Measurements from ENCODE around the gene NR2E1. TPM values are rescaled to one million over a fixed set of nuclear protein-coding genes. Genes with fewer than 3 reads are reported as not detected.
A peak's percentile ranks its signal among the peaks of the same experiment; 100 is the strongest.

The NR2E1 gene
- total and polyA plus RNA-seq, 2 of the 4 experiments (the other 2 are of a cell fraction), result not detected

- in situ Hi-C loops (cut with MboI; ENCODE audit: low sequenced_read_pairs), result loop anchor here (10.0 kb wide), 1 partner anchor 376 kb away; no protein-coding TSS in a partner anchor
- BruUV-seq (replicated peaks), result no TSS peak
- Histone ChIP-seq H3K56ac (ENCODE audit: extremely low read depth, insufficient read depth, low read length) (no peak overlapping the region), H3K4me3 (ENCODE audit: insufficient read depth, low read depth, low read length) (peak overlapping the region; percentile 23), H3K14ac (replicated peaks; ENCODE audit: low read depth, low read length) (no peak overlapping the region), H3K36me3 (ENCODE audit: control insufficient read depth, insufficient read depth, low read length) (no peaks in the 10 kb centered on the region), H2BK20ac (ENCODE audit: low read depth, low read length) (no peak overlapping the region), H3K4me2 (ENCODE audit: low read depth, low read length) (peak overlapping the region; percentile 79), H4K8ac (ENCODE audit: low read depth in 2 of 2, low read length in 2 of 2) (no peak overlapping the region), H3K79me1 (ENCODE audit: low read depth in 1 of 2, low read length in 2 of 2) (no peaks in the 10 kb centered on the region), H3K23ac (ENCODE audit: low read depth, low read length) (peak overlapping the region; percentile 59; the same call in 1 of the 2 replicates), H3K9ac (ENCODE audit: low read depth, low read length) (no peak overlapping the region), H3K18ac (ENCODE audit: low read depth, low read length) (no peak overlapping the region), H4K20me1 (ENCODE audit: insufficient read depth, low read length) (0 out of 2 replicates have a peak, but pooled peaks cover under 1% of the 10 kb centered on the region), H3K9me1 (ENCODE audit: insufficient read depth, low read length) (no peaks in the 10 kb centered on the region), H2AFZ (replicated peaks; ENCODE audit: low read length, poor library complexity) (peak overlapping the region; percentile 3), H2AK5ac (ENCODE audit: low read depth, low read length) (no peak overlapping the region), H3K4me1 (ENCODE audit: control insufficient read depth, insufficient read depth, low read length) (no peaks in the 10 kb centered on the region; the same call in 1 of the 2 replicates), H2BK120ac (ENCODE audit: low read depth, low read length) (no peak overlapping the region), H4K5ac (ENCODE audit: low read depth, low read length) (no peak overlapping the region), H3K27ac (ENCODE audit: insufficient read depth, low read length) (no peak overlapping the region), H3K4ac (ENCODE audit: low read depth, low read length) (no peak overlapping the region), H4K91ac (ENCODE audit: insufficient read depth, low read depth, low read length) (no peak overlapping the region), H2AK9ac (replicated peaks; ENCODE audit: low read depth, low read length, poor library complexity) (no peak overlapping the region), H3K27me3 (ENCODE audit: control insufficient read depth, insufficient read depth, low read length) (peaks cover 92% of the 10 kb centered on the region), H2BK5ac (ENCODE audit: low read depth, low read length, poor library complexity, severe bottlenecking) (no peak overlapping the region), H3K9me3 (ENCODE audit: control insufficient read depth, insufficient read depth, low read length) (peaks cover 1% of the 10 kb centered on the region; the same call in 1 of the 2 replicates), H2BK15ac (ENCODE audit: low read depth, low read length) (no peak overlapping the region)
- DNase-seq (no peak), ATAC-seq (ENCODE audit: low read depth) (no peak)
- ChIA-PET CTCF (interaction anchor here (1.2 kb wide), 1 partner anchor 373 kb away, joined by 3 read pairs; no protein-coding TSS in a partner anchor), POLR2A (ENCODE audit: unreplicated experiment) (no interaction called here)
- WGBS, 2 experiments (ENCODE audit: extremely low coverage in 2 of 2, insufficient read length in 1 of 2), result 3% methylated on average over 17 of the region's 67 CpGs; no CpG with 5 or more reads in 1 of the 2 experiments
- intact Hi-C loops (cut with micrococcal nuclease), result no loop called here
- dilution Hi-C loops (cut with HindIII; ENCODE audit: low sequenced_read_pairs, unreplicated experiment), result no loop called here
- TF ChIP-seq CEBPB (IDR thresholded peaks at IDR 0.05; ENCODE audit: low read depth, low read length), result no peak
- TF ChIP-seq RFX5 (IDR thresholded peaks at IDR 0.05; ENCODE audit: low read depth, low read length), result no peak
- no peak for TF ChIP-seq CHD1 (IDR thresholded peaks at IDR 0.05; ENCODE audit: low read depth, low read length)
- no peak for TF ChIP-seq RAD21 (IDR thresholded peaks at IDR 0.05; ENCODE audit: low read length)
- no peak for TF ChIP-seq POLR2A (IDR thresholded peaks at IDR 0.05; ENCODE audit: low read depth, low read length)
- no peak for TF ChIP-seq NFE2L2 (IDR thresholded peaks at IDR 0.05; ENCODE audit: low read depth, low read length)
- no peak for TF ChIP-seq MAFK (IDR thresholded peaks at IDR 0.05; ENCODE audit: low read depth, low read length)
- no peak for TF ChIP-seq RCOR1 (IDR thresholded peaks at IDR 0.05; ENCODE audit: insufficient replicate concordance, low read length)
- no peak for TF ChIP-seq MAZ (IDR thresholded peaks at IDR 0.05; ENCODE audit: borderline replicate concordance, low read depth, low read length)
- no peak for TF ChIP-seq MXI1 (IDR thresholded peaks at IDR 0.05; ENCODE audit: borderline replicate concordance, low read depth, low read length)
- no peak for TF ChIP-seq CTCF (conservative IDR thresholded peaks at IDR 0.05; ENCODE audit: low read depth, low read length)
- no peak for TF ChIP-seq ELK1 (IDR thresholded peaks at IDR 0.05; ENCODE audit: borderline replicate concordance, low read depth, low read length)
- no peak for TF ChIP-seq FOS (IDR thresholded peaks at IDR 0.05; ENCODE audit: low read depth, low read length)
- no peak for TF ChIP-seq BHLHE40 (IDR thresholded peaks at IDR 0.05; ENCODE audit: low read depth, low read length)
- TF ChIP-seq SMC3 (IDR thresholded peaks at IDR 0.05; ENCODE audit: low read depth, low read length), result no peak
Measured at GRCh38 chr6:108118810-108119768, 46.7 kb upstream of the NR2E1 start.

Measured in IMR-90 (cell line).